ENCODE results near the gene MARCHF2. TPM values are rescaled to one million over a fixed set of nuclear protein-coding genes. Genes with fewer than 3 reads are reported as not detected.
A peak's percentile ranks its signal among the peaks of the same experiment; 100 is the strongest.
"Not testable (repeated sequence)": the region's sequence is repeated elsewhere in the genome, so short reads cannot be mapped to it uniquely, and the experiment has no call there.

The MARCHF2 gene
- total RNA-seq, 1 experiment from 2014 or later: 20.2 TPM

DNA sequence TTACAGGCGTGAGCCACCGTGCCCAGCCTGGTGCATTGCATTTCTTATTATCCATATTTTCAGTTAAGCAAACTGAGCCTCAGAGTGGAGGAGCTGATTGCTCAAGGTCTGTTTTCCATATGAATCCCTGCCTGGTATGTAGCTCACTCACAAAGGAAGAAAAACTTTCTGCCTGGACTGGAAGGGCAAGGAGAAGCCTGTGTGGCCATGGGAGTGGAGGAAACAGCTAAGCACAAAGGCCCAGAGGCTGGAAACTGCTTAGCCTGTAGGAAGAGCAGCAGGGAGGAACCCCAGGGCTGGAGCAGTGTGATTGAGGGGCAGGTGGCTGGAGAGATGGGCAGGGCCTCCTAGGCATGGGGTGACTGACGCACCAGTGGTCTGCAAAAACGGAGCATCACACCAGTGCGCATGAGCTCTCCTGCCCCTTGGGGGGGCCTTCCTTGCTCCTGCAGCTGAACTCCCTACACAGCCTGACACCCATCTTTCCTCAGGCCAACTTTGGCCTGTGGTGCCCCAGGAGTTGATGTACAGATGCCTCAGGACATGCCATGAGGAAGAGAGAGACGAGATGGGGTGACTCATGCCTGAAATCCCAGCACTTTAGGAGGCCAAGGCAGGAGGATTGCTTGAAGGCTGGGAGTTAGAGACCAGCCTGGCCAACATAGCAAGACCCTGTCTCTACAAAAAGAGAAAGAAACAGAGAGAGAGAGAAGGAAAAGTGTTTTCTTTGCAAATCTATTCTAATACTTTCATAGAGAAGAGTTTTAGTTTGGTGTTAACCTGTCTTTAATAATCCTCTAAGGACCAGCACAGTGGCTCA, 28.8 kb downstream of the MARCHF2 start:
- ChIA-PET CTCF (interaction anchor here (0.6 to 2.1 kb wide), 10 partner anchors 18 to 289 kb away, joined by 3 to 16 read pairs (median 4); partner anchors contain the start of genes MARCHF2 and ZNF414), POLR2A (interaction anchor here (0.6 kb wide), 1 partner anchor 123 kb away, joined by 4 read pairs; no protein-coding TSS in a partner anchor)
- Mint-ChIP-seq H3K36me3 (peaks cover 17% of the 10 kb centered on the region), H3K9me3 (no peaks in the 10 kb centered on the region), H3K4me3 (peak overlapping the region; percentile 31), H3K27ac (peak overlapping the region; percentile 99), H3K4me1 (peaks cover 27% of the 10 kb centered on the region), H3K27me3 (ENCODE audit: low read depth) (no peaks in the 10 kb centered on the region)
- peak; percentile 44 for DNase-seq (ENCODE audit: low spot score)
- peak; percentile 74 for ATAC-seq
- TF ChIP-seq ZNF121 (CRISPR knock-in tag; IDR thresholded peaks at IDR 0.05): peak; percentile 99
- peak; percentile 87 for TF ChIP-seq GTF2I (CRISPR knock-in tag; conservative IDR thresholded peaks at IDR 0.05)
- TF ChIP-seq NR2C2 (CRISPR knock-in tag; IDR thresholded peaks at IDR 0.05): no peak

DNA sequence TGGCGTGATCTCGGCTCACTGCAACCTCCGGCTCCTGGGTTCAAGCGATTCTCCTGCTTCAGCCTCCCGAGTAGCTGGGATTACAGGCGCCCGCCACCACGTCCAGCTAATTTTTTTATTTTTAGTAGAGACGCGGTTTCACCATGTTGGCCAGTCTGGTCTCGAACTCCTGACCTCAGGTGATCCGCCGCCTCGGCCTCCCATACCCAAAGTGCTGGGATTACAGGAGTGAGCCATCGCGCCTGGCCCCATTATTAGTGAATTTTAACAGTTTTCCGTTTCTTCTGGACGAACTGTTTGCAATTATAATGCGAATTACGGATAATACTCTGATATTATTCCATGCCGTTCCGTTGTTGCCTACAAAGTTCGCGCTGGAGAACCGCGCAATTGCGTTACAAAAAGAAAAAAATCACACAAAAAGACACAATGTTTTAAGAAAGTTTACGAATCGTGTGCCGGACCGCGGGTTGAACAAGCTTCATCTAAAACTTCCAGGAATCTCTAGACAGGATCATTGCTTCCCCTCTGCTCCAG, 31.1 kb downstream of the MARCHF2 start:
- H3K9me3 Mint-ChIP-seq; DNase-seq (ENCODE audit: low spot score); ATAC-seq; H3K27me3 Mint-ChIP-seq (ENCODE audit: low read depth): not testable (repeated sequence)
- H3K27ac Mint-ChIP-seq: peak overlapping the region; percentile 99
- ChIA-PET CTCF (interaction anchor here (0.9 to 1.7 kb wide), 9 partner anchors 31 to 138 kb away, joined by 3 to 10 read pairs (median 4); partner anchors contain the start of gene MARCHF2), POLR2A (interaction anchor here (0.9 to 1.6 kb wide), 4 partner anchors 26 to 82 kb away, joined by 3 to 8 read pairs (median 4); partner anchors contain the start of genes MARCHF2 and ZNF414)
- H3K4me3 Mint-ChIP-seq: peak overlapping the region; percentile 84
- H3K4me1 Mint-ChIP-seq: peaks cover 48% of the 10 kb centered on the region
- H3K36me3 Mint-ChIP-seq: peaks cover 17% of the 10 kb centered on the region

DNA sequence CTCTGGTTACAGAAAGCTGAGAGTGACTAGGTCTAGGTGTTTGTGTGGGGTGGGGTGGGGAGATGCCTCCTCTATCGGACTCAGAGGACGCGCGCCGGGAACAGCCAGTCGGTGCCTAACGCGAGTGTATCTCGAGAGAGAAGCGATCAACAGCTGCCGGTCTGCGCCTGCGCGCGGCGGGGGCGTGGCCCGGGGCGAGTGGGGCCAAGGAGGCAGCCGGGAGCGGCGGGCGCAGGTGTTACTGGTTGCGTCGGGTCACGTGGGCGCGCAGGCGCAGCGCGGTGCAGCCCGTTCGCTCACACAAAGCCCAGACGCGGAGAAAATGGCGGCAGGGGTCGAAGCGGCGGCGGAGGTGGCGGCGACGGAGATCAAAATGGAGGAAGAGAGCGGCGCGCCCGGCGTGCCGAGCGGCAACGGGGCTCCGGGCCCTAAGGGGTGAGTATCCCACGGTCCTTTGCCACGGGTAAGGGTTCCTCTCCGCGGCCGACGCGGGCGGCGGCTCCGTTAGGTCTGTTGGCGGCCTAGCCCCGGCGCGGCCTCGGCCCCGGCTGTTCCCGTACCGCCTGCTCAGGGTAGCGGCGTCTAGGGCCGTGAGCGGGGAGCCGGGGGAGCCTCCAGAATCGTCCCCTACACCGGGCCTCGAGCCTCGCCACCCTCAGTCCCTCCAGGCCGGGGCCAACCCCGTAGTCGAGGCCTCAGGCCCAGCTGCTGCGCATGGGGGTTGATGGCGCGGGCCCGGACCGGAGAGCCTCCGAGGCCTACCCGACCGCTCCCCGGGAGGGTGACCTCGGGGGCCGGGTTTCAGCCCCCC, 31.8 kb downstream of the MARCHF2 start, which contains the start of gene HNRNPM:
Gene HNRNPM (plus strand): TSS at position 299 of the 811 bp plus-strand sequence. CDS start 24 bp downstream, at position 323.
- Mint-ChIP-seq H3K27ac (peak within 1 kb of the TSS; percentile 99), H3K4me3 (peak within 1 kb of the TSS; percentile 84)
- peak; percentile 84 for ATAC-seq
- TF ChIP-seq FOXP1 (CRISPR knock-in tag; IDR thresholded peaks at IDR 0.05; ENCODE audit: borderline replicate concordance): peak; percentile 95
- TF ChIP-seq, protein P1, sequence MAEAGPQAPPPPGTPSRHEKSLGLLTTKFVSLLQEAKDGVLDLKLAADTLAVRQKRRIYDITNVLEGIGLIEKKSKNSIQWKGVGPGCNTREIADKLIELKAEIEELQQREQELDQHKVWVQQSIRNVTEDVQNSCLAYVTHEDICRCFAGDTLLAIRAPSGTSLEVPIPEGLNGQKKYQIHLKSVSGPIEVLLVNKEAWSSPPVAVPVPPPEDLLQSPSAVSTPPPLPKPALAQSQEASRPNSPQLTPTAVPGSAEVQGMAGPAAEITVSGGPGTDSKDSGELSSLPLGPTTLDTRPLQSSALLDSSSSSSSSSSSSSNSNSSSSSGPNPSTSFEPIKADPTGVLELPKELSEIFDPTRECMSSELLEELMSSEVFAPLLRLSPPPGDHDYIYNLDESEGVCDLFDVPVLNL (CRISPR knock-in tag; IDR thresholded peaks at IDR 0.05; ENCODE audit: borderline replicate concordance, low read depth): peak; percentile 88; the same call in 1 of the 2 replicates
- TF ChIP-seq, protein P2, sequence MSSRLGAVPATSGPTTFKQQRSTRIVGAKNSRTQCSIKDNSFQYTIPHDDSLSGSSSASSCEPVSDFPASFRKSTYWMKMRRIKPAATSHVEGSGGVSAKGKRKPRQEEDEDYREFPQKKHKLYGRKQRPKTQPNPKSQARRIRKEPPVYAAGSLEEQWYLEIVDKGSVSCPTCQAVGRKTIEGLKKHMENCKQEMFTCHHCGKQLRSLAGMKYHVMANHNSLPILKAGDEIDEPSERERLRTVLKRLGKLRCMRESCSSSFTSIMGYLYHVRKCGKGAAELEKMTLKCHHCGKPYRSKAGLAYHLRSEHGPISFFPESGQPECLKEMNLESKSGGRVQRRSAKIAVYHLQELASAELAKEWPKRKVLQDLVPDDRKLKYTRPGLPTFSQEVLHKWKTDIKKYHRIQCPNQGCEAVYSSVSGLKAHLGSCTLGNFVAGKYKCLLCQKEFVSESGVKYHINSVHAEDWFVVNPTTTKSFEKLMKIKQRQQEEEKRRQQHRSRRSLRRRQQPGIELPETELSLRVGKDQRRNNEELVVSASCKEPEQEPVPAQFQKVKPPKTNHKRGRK (CRISPR knock-in tag; IDR thresholded peaks at IDR 0.05; ENCODE audit: borderline replicate concordance): no peak
- TF ChIP-seq, protein P3, sequence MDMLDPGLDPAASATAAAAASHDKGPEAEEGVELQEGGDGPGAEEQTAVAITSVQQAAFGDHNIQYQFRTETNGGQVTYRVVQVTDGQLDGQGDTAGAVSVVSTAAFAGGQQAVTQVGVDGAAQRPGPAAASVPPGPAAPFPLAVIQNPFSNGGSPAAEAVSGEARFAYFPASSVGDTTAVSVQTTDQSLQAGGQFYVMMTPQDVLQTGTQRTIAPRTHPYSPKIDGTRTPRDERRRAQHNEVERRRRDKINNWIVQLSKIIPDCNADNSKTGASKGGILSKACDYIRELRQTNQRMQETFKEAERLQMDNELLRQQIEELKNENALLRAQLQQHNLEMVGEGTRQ (CRISPR knock-in tag; IDR thresholded peaks at IDR 0.05): peak; percentile 99
- TF ChIP-seq, protein P4, sequence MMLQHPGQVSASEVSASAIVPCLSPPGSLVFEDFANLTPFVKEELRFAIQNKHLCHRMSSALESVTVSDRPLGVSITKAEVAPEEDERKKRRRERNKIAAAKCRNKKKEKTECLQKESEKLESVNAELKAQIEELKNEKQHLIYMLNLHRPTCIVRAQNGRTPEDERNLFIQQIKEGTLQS (CRISPR knock-in tag; conservative IDR thresholded peaks at IDR 0.05): peak; percentile 47; the same call in 1 of the 2 replicates
- TF ChIP-seq MYBL2 (CRISPR knock-in tag; IDR thresholded peaks at IDR 0.05): peak; percentile 92
- TF ChIP-seq SP1 (CRISPR knock-in tag; conservative IDR thresholded peaks at IDR 0.05): peak; percentile 79
- TF ChIP-seq, protein P5, sequence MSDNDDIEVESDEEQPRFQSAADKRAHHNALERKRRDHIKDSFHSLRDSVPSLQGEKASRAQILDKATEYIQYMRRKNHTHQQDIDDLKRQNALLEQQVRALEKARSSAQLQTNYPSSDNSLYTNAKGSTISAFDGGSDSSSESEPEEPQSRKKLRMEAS (CRISPR knock-in tag; IDR thresholded peaks at IDR 0.05): peak; percentile 91
- TF ChIP-seq, protein P6, sequence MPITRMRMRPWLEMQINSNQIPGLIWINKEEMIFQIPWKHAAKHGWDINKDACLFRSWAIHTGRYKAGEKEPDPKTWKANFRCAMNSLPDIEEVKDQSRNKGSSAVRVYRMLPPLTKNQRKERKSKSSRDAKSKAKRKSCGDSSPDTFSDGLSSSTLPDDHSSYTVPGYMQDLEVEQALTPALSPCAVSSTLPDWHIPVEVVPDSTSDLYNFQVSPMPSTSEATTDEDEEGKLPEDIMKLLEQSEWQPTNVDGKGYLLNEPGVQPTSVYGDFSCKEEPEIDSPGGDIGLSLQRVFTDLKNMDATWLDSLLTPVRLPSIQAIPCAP (CRISPR knock-in tag; IDR thresholded peaks at IDR 0.05): peak; percentile 39; the same call in 1 of the 2 replicates
- TF ChIP-seq, protein P7, sequence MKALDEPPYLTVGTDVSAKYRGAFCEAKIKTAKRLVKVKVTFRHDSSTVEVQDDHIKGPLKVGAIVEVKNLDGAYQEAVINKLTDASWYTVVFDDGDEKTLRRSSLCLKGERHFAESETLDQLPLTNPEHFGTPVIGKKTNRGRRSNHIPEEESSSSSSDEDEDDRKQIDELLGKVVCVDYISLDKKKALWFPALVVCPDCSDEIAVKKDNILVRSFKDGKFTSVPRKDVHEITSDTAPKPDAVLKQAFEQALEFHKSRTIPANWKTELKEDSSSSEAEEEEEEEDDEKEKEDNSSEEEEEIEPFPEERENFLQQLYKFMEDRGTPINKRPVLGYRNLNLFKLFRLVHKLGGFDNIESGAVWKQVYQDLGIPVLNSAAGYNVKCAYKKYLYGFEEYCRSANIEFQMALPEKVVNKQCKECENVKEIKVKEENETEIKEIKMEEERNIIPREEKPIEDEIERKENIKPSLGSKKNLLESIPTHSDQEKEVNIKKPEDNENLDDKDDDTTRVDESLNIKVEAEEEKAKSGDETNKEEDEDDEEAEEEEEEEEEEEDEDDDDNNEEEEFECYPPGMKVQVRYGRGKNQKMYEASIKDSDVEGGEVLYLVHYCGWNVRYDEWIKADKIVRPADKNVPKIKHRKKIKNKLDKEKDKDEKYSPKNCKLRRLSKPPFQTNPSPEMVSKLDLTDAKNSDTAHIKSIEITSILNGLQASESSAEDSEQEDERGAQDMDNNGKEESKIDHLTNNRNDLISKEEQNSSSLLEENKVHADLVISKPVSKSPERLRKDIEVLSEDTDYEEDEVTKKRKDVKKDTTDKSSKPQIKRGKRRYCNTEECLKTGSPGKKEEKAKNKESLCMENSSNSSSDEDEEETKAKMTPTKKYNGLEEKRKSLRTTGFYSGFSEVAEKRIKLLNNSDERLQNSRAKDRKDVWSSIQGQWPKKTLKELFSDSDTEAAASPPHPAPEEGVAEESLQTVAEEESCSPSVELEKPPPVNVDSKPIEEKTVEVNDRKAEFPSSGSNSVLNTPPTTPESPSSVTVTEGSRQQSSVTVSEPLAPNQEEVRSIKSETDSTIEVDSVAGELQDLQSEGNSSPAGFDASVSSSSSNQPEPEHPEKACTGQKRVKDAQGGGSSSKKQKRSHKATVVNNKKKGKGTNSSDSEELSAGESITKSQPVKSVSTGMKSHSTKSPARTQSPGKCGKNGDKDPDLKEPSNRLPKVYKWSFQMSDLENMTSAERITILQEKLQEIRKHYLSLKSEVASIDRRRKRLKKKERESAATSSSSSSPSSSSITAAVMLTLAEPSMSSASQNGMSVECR (CRISPR knock-in tag; IDR thresholded peaks at IDR 0.05; ENCODE audit: borderline replicate concordance): peak; percentile 84
- TF ChIP-seq, protein P8, sequence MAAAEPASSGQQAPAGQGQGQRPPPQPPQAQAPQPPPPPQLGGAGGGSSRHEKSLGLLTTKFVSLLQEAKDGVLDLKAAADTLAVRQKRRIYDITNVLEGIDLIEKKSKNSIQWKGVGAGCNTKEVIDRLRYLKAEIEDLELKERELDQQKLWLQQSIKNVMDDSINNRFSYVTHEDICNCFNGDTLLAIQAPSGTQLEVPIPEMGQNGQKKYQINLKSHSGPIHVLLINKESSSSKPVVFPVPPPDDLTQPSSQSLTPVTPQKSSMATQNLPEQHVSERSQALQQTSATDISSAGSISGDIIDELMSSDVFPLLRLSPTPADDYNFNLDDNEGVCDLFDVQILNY (CRISPR knock-in tag; IDR thresholded peaks at IDR 0.05): peak; percentile 46; the same call in 1 of the 2 replicates
- TF ChIP-seq CREM (CRISPR knock-in tag; IDR thresholded peaks at IDR 0.05): peak; percentile 58

More for the DNA sequence above, 31.8 kb downstream of the MARCHF2 start, which contains the start of gene HNRNPM:
- CTCF ChIA-PET: interaction anchor here (0.6 to 3.8 kb wide), 12 partner anchors 32 to 137 kb away, joined by 3 to 27 read pairs (median 4); partner anchors contain the start of gene MARCHF2
- Mint-ChIP-seq H3K9me3 (no peaks in the 10 kb centered on the region), H3K4me1 (peaks cover 52% of the 10 kb centered on the region), H3K36me3 (peaks cover 17% of the 10 kb centered on the region), H3K27me3 (ENCODE audit: low read depth) (no peaks in the 10 kb centered on the region)
- POLR2A ChIA-PET: interaction anchor here (0.8 to 1.6 kb wide), 5 partner anchors 21 to 81 kb away, joined by 3 to 8 read pairs (median 4); partner anchors contain the start of genes MARCHF2 and ZNF414
- peak; percentile 100 for DNase-seq (ENCODE audit: low spot score)

Measured in WTC11 (cell line).